ENCODE measurements around the gene HRH1.
"Not testable (repeated sequence)": the region's sequence is repeated elsewhere in the genome, so short reads cannot be mapped to it uniquely, and the experiment has no call there.

HRH1 gene

DNA sequence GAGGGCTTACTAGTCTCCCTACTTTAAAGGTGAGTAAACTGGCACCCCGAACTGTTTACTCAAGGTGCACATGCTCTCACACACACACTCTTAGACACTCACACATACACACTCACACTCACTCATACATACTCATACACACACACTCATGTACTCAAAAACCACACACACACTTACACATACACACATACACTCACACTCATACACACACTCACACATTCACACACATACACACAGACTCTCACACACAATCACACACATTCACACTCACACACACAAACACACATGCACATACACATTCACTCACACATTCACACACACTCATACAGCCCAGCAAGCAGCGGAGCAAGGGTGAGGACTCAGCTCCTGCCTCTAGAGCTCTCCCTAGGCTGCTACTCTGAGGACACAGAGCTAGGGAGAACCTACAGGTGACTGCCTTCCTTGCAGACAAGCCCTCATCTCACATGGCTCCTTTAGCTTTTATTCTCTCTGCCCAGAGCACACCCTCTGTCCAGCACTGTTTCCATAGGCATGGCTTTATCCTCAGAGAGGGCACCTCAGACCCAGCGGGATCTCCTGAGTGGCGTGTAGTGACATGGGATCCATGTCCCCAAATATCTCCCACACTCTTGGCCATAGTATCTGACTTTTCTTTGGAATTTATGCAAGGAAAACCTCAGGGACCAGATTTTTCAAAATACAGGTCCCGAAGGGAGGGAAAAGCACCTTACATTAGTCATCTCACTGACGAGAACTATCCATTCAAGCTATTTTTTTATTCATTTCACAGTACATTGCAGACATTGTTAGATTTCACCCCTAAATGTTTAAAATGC lies 91.8 kb downstream of the HRH1 start:
- TF ChIP-seq, protein P1, sequence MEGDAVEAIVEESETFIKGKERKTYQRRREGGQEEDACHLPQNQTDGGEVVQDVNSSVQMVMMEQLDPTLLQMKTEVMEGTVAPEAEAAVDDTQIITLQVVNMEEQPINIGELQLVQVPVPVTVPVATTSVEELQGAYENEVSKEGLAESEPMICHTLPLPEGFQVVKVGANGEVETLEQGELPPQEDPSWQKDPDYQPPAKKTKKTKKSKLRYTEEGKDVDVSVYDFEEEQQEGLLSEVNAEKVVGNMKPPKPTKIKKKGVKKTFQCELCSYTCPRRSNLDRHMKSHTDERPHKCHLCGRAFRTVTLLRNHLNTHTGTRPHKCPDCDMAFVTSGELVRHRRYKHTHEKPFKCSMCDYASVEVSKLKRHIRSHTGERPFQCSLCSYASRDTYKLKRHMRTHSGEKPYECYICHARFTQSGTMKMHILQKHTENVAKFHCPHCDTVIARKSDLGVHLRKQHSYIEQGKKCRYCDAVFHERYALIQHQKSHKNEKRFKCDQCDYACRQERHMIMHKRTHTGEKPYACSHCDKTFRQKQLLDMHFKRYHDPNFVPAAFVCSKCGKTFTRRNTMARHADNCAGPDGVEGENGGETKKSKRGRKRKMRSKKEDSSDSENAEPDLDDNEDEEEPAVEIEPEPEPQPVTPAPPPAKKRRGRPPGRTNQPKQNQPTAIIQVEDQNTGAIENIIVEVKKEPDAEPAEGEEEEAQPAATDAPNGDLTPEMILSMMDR (IDR thresholded peaks at IDR 0.05; ENCODE audit: low read depth, low read length) = no peak
- no peak overlapping the region for H3K4me3 ChIP-seq (ENCODE audit: low read depth, low read length)

GRCh38 chr3:11246663-11246970 lies 92.3 kb downstream of the HRH1 start:
- H3K4me3 ChIP-seq (ENCODE audit: low read depth, low read length) = no peak overlapping the region
- TF ChIP-seq, protein P1 (IDR thresholded peaks at IDR 0.05; ENCODE audit: low read depth, low read length) = no peak

- H3K4me3 ChIP-seq (ENCODE audit: low read depth, low read length) = no peak overlapping the region
- TF ChIP-seq, protein P1 (IDR thresholded peaks at IDR 0.05; ENCODE audit: low read depth, low read length) = no peak
These were observed 93.1 kb downstream of the HRH1 start for GRCh38 chr3:11247362-11247761.

DNA sequence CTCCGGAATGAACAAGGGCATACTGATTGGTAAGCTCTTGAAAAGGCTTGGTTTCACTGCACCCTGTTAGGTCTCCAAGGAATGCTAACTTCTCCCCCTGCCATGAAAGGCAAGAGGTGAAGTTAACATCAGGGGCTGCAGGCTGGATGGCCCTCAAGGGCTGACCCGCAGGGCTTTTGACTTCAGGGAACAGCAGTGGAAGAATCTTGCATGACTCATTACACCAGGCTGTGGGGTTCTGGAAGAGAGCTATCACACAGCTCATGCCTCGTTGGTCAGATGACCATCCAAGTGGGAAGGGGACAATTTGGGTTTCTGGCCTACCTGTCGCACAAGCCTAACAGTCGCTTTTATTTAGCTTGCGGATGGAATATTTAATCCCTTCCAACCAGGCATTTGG lies 94.3 kb downstream of the HRH1 start:
- TF ChIP-seq, protein P1 (IDR thresholded peaks at IDR 0.05; ENCODE audit: low read depth, low read length) = no peak
- H3K4me3 ChIP-seq (ENCODE audit: low read depth, low read length) = no peak overlapping the region

DNA sequence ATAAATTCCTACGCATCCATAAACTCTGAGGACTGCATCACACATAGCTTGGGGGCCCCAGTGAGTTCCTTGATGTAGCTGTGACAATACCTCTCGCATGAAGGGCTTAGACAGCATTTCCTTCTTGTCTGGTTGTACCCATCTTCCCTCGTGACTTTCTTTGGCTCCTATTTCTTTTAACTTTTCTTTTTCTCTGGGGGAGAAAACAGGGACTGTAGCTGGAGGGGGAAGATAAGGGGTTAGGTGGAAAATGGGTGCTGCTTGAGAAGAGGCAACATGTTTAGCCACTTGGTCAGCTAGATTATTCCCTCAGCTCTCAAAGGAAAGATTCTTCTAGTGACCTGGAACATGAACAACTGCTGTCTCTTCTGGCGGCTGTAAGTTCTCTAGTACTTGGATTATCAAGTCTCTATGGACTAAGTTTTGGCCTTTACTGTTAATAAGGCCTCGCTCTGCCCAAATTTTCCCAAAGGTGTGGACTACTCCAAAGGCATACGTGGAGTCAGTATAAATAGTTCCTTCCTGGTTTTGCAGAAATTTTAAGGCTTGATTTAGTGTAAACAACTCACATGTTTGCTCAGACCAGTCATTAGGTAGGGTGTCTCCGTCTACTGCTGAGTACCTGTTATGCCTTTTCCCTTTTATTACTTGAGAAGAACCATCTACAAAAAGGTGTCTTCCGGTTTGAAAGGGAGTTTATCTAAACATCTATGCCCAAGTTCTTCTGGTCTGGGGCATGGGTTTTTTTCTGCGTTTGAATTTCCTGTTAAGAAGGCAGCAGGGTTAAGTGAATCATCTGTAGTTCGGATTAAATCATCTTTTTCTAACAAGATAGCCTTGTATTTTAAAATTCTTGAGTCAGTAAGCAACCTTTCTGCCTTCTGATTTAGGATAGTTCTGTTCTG lies 96.9 kb downstream of the HRH1 start:
- TF ChIP-seq, protein P1 (IDR thresholded peaks at IDR 0.05; ENCODE audit: low read depth, low read length) = no peak

GRCh38 chr3:11251807-11252176 lies 97.5 kb downstream of the HRH1 start:
- TF ChIP-seq, protein P1 (IDR thresholded peaks at IDR 0.05; ENCODE audit: low read depth, low read length) = no peak
- no peak overlapping the region for H3K4me3 ChIP-seq (ENCODE audit: low read depth, low read length)

More for the DNA sequence above, 96.9 kb downstream of the HRH1 start:
- H3K4me3 ChIP-seq (ENCODE audit: low read depth, low read length) = no peak overlapping the region

GRCh38 chr3:11254876-11255275 lies 100.6 kb downstream of the HRH1 start:
- TF ChIP-seq, protein P1 (IDR thresholded peaks at IDR 0.05; ENCODE audit: low read depth, low read length) = no peak
- no peak overlapping the region for H3K4me3 ChIP-seq (ENCODE audit: low read depth, low read length)

- not testable (repeated sequence) for H3K4me3 ChIP-seq (ENCODE audit: low read depth, low read length)
These were observed 101.2 kb downstream of the HRH1 start for GRCh38 chr3:11255537-11255936.

All from WI38 (cell line).